22Rv1 (cell line): ENCODE measurements around the gene RNASET2.
"Not testable (repeated sequence)": the region's sequence is repeated elsewhere in the genome, so short reads cannot be mapped to it uniquely, and the experiment has no call there.

ENCODE experiments used
- H3K27ac ChIP-seq: fragments of 450-650 bp; 2 replicates; pipeline ENCODE4 v1.5.1; 2017
- CTCF ChIP-seq: fragments of 450-650 bp; IDR thresholded peaks from 2 replicates; pipeline ENCODE4 v1.5.1; 2017; ENCODE audit warnings: mild to moderate bottlenecking
- ZFX ChIP-seq: fragments of 450-650 bp; IDR thresholded peaks from 2 replicates; pipeline ENCODE4 v1.6.1; 2017; ENCODE audit warnings: antibody characterized with exemption, borderline replicate concordance

Gene RNASET2

GRCh38 chr6:166900956-166901607, 55.3 kb downstream of the RNASET2 start:
- no peak overlapping the region for H3K27ac ChIP-seq
- TF ChIP-seq ZFX, result no peak
- TF ChIP-seq CTCF, result no peak

GRCh38 chr6:166900130-166900708, 56.1 kb downstream of the RNASET2 start:
- no peak for TF ChIP-seq CTCF
- TF ChIP-seq ZFX, result no peak
- H3K27ac ChIP-seq, result no peak overlapping the region

- TF ChIP-seq ZFX (no peak), CTCF (no peak)
- H3K27ac ChIP-seq, result no peak overlapping the region
Observed at GRCh38 chr6:166898910-166899309, 57.4 kb downstream of the RNASET2 start.

GRCh38 chr6:166894614-166895013, 61.7 kb downstream of the RNASET2 start:
- peak overlapping the region; percentile 69 for H3K27ac ChIP-seq

GRCh38 chr6:166892472-166892871, 63.9 kb downstream of the RNASET2 start:
- H3K27ac ChIP-seq, result not testable (repeated sequence)

GRCh38 chr6:166886773-166887172, 69.6 kb downstream of the RNASET2 start:
- H3K27ac ChIP-seq, result not testable (repeated sequence)

GRCh38 chr6:166884958-166885357, 71.4 kb downstream of the RNASET2 start:
- H3K27ac ChIP-seq, result not testable (repeated sequence)

- no peak overlapping the region for H3K27ac ChIP-seq
Observed at GRCh38 chr6:166879594-166879993, 76.8 kb downstream of the RNASET2 start.

More at GRCh38 chr6:166879594-166879993, 76.8 kb downstream of the RNASET2 start:
- TF ChIP-seq ZFX, result no peak
- TF ChIP-seq CTCF, result no peak
